ENCODE results near the gene SIK1.
"Not testable (repeated sequence)": the region's sequence is repeated elsewhere in the genome, so short reads cannot be mapped to it uniquely, and the experiment has no call there.

The SIK1 gene

DNA sequence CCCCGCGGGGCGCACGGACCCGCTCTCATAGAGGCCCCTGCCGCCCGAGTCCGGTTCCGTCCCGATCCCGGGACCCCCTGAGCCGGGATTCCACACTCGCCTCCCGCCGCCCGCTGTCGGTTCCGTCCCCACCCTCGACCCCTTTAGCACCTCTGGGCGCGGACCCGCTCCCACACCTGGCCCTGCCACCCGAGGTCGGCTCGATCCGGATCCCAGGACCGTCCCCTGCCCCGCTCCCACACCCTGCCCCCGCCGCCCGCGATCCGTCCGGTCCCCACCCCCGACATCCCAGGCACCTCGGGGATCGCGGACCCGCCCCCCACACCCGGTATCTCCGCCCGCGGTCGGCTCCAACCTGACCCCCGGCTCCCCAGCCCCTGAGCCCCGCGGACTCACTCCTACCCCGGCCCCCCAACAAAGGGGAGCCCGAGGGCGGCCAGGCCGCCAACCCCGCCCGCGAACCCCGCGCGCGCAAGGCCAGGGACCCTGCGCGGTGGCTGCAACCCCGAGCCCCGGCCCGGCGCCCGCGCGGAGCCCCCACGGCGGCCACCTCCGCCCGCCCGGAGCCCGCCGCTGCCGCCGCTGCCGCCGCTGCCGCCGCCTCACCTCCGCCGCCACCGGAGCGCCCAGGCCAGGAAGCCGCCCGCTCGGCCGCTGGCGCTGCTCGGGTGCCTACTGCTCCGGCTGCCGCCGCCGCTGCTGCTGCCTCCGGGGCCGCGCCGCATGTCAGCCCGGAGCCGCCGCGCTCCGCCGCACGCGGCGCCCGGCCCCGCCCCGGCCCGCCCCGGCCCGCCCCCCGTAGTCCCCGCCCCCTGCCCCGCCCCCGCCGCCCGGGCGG, at the start of gene SIK1:
TSS of gene SIK1 (minus strand) at position 728 of the 838 bp plus-strand sequence. CDS start 953 bp downstream, outside the sequence.
- in situ Hi-C loops (cut with MboI; ENCODE audit: low sequenced_read_pairs): not testable (repeated sequence)

GRCh38 chr21:43471597-43472242, 44.8 kb upstream of the SIK1 start:
- in situ Hi-C loops (cut with MboI; ENCODE audit: low sequenced_read_pairs): not testable (repeated sequence)

DNA sequence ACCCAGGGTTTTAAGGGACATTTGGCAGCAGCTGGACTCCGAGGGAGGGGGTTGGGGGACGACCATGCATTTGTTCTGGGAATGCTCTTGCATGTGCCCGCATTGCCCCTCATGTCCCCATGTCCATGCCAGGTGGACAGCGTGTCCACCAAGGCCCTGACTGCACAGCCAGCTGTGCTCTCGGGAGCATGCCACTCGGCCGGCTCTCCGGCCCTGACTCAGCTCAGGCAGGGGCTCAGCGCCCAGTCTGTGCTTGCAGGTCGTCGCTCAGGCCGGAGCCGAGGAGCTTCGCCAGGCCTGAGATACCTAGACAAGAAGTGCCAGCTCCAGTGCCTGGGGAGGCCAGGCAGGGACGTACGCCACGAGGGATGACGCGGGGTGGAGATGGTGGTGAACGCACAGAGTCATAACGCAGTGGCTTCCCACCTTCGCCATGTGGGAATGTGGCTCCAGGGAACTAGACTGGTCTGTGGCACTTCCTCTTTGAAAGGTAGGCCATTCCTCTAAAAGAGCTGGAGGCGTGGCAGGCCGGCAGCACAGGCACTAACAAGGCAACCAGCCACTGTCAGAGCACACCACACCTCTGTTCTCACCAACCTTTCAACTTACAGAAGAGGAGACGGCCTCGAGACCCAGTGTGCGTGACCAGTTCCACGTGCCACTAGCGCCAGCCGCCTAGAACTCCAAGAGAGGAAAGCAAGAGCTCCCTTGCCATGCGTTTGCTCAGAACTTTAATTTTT, 43.0 kb upstream of the SIK1 start:
- in situ Hi-C loops (cut with MboI; ENCODE audit: low sequenced_read_pairs): not testable (repeated sequence)

GRCh38 chr21:43467785-43468184, 40.9 kb upstream of the SIK1 start:
- in situ Hi-C loops (cut with MboI; ENCODE audit: low sequenced_read_pairs): no loop called here

DNA sequence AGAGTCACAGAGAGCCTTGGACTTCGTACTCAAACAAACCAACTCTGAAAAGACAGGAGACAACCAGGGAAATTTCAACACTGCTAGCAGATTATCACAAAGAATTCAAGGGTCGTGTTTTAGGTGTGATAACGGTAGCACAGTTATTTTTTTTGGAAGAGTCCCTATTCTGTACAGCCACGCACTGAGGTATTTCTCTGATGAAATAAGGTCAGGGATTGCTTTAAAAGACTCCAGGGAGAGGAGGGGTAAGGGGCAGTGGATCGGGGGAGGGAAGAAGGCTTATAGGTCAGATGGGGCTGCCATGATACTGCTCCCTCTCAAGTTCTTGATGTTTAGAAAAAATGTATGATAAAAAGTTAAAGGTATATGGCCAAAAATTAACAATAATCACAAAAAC, 38.2 kb upstream of the SIK1 start:
- in situ Hi-C loops (cut with MboI; ENCODE audit: low sequenced_read_pairs): not testable (repeated sequence)

DNA sequence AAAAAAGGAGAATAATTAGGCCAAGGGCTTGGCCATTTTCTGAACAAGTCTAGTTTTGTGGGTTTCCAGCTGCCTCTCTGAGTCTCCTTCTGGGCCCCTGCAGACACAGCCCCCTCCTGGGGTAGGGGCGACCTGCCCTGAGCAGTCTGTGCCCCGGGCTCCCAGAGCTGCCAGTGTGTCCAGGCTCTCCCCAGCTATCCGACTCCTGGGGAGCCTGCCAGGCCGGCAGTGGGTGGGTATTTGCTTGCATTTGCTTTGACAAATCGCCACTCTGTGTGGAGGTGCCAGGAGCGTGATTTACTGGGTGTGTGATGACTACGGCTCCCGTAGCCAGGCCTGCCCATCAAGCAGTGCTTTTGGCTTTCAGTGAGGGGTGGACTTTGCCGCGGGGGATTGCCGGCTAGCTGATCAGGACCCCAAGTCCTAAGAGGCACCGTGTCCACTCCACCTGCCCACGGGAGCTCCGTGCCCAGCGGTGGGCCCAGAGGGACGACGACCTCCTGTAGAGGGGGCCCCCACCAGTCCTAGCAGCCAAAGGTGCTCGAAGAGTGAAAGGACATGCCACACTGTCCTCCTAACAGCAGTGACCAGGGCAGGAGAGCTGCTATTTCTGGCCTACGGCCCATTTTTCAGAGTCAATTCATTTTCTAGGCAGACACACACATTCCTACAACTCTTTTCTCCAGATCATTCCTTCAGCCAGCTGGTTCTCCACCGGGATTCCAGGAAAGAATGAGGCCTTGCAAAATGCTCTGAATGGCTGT, 36.7 kb upstream of the SIK1 start:
- in situ Hi-C loops (cut with MboI; ENCODE audit: low sequenced_read_pairs): not testable (repeated sequence)

DNA sequence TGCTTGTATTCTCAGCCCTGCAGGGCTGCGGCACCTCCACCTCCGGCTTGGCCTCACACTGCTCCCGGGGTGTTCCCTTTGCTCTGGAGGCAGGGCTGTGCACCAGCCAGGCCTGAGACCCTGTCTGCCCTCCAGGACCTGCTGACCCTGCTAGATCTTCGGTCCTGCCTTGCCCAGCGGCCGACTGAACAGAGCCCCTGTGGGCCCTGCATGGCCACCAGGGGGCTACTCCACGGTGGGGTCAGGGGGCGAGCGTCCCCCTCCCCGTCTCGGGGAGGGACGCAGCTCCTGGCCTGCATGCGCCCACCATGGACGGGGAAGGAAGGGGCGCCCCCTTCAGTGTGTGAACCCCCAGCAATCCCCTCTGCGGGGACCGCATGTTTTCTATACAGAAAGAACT, 36.0 kb upstream of the SIK1 start:
- in situ Hi-C loops (cut with MboI; ENCODE audit: low sequenced_read_pairs): not testable (repeated sequence)

GRCh38 chr21:43460475-43460874, 33.5 kb upstream of the SIK1 start:
- in situ Hi-C loops (cut with MboI; ENCODE audit: low sequenced_read_pairs): not testable (repeated sequence)

- in situ Hi-C loops (cut with MboI; ENCODE audit: low sequenced_read_pairs): not testable (repeated sequence)
Measured at GRCh38 chr21:43458995-43459394, 32.1 kb upstream of the SIK1 start.

GRCh38 chr21:43456616-43457314, 29.8 kb upstream of the SIK1 start:
- in situ Hi-C loops (cut with MboI; ENCODE audit: low sequenced_read_pairs): not testable (repeated sequence)

DNA sequence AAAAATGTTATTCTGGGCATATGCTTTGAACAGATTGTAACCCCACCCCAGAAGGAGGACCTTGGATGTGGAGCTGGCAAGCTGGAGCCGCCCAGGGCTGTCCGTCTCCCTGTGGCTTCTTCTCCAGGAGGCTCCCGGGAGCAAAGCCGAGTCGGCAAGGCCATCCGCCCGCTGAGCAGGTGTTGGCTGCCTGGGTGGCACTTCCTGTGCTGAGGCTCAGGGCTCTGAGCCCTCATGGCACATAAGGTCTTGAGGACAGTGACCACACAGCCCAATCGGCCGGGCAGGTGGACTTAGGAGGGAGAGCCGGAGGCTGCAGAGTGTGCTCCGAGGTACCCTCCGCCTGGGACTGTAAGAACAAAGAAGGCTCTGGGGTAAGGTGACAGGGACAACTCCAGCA, 28.8 kb upstream of the SIK1 start:
- in situ Hi-C loops (cut with MboI; ENCODE audit: low sequenced_read_pairs): not testable (repeated sequence)

- in situ Hi-C loops (cut with MboI; ENCODE audit: low sequenced_read_pairs): not testable (repeated sequence)
Measured at GRCh38 chr21:43454176-43454575, 27.2 kb upstream of the SIK1 start.

DNA sequence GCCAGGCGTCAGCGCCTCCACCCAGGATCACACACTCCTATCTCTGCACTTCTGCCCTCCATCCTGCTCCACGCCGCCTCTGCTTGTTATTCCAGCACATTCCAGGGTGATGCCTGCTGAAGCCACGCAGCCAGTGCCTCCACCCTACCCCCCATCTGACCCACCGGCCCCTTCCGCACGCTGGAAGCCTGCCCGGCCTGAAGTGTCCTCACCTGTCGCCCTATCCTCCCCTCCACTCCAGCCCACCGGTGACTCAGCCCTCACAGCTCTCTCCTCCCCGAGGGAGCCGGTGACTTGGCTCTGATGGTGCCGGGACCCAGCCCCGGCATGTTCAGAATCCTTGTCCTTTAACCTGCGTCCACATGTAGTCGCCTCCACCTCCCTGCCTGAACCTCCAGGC, 24.9 kb upstream of the SIK1 start:
- in situ Hi-C loops (cut with MboI; ENCODE audit: low sequenced_read_pairs): not testable (repeated sequence)

DNA sequence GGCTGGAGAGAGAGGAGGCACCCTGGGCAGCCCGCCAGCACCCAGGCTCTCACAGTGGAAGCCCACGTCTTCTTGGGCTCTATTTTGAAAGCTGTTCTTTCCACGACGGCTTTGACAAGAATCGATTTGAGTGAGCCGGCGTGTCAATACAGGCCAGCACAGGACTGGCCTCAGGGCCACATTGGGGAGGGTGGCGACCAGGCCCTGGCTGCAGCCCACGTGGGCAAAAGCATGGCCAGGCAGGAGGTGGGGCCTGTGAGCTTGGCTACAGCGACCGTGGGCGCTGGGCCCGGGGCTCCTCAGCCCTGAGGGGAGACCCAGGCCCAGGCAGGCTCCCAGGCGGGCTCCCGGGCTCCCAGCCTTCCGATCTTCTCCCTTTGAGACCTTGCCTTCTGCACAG, 23.4 kb upstream of the SIK1 start:
- in situ Hi-C loops (cut with MboI; ENCODE audit: low sequenced_read_pairs): not testable (repeated sequence)

GRCh38 chr21:43447353-43447977, 20.5 kb upstream of the SIK1 start:
- in situ Hi-C loops (cut with MboI; ENCODE audit: low sequenced_read_pairs): not testable (repeated sequence)

GRCh38 chr21:43446277-43446932, 19.5 kb upstream of the SIK1 start:
- in situ Hi-C loops (cut with MboI; ENCODE audit: low sequenced_read_pairs): not testable (repeated sequence)

DNA sequence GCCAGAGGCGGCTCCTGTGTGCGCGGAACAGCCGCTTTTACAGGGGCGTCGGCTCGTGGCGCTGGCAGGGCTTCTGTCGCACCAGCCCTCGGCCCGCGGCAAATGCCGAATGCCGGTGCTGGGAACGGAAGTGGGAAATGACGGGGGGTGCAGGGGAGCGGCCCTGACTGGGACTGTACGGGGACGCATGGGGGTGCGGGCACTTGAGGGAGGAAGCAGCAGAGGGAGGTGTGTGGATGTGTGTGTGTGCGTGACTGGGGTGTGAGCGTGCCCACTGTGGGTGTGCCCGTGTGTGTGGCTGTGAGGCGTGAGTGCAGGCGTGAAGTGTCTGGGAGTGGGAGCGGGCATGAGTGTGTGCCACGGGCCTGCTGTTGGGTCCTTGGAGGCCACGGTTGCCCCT, 17.6 kb upstream of the SIK1 start:
- in situ Hi-C loops (cut with MboI; ENCODE audit: low sequenced_read_pairs): not testable (repeated sequence)

GRCh38 chr21:43442571-43442970, 15.6 kb upstream of the SIK1 start:
- in situ Hi-C loops (cut with MboI; ENCODE audit: low sequenced_read_pairs): not testable (repeated sequence)
